KOPT-K1 (cell line): ENCODE results near the gene RCSD1.
"Not testable (repeated sequence)": the region's sequence is repeated elsewhere in the genome, so short reads cannot be mapped to it uniquely, and the experiment has no call there.

Experiments
- H3K27ac ChIP-seq: fragments of 200-600 bp; sonication (generic); 2 replicates; pipeline ENCODE4 v1.5.1; 2016; ENCODE audit warnings: antibody characterized with exemption, mild to moderate bottlenecking, low read depth, low read length; ENCODE audit not compliant: poor library complexity, severe bottlenecking
- H3K36me3 ChIP-seq: fragments of 200-600 bp; sonication (generic); 2 replicates; pipeline ENCODE4 v1.5.1; 2017; ENCODE audit warnings: antibody characterized with exemption, mild to moderate bottlenecking, low read length, moderate library complexity; ENCODE audit not compliant: insufficient read depth
- H3K9me3 ChIP-seq: fragments of 200-600 bp; sonication (generic); 2 replicates; pipeline ENCODE4 v1.5.1; 2017; ENCODE audit warnings: antibody characterized with exemption, low read length, mild to moderate bottlenecking; ENCODE audit not compliant: insufficient read depth, poor library complexity, severe bottlenecking

Gene RCSD1

GRCh38 chr1:167611983-167612382 is 18.0 kb upstream of the RCSD1 start:
- peaks cover 32% of the 10 kb centered on the region for H3K9me3 ChIP-seq
- no peak overlapping the region for H3K27ac ChIP-seq
- no peaks in the 10 kb centered on the region for H3K36me3 ChIP-seq

GRCh38 chr1:167612587-167613385 is 17.2 kb upstream of the RCSD1 start:
- no peaks in the 10 kb centered on the region for H3K36me3 ChIP-seq
- H3K27ac ChIP-seq, result no peak overlapping the region
- peaks cover 24% of the 10 kb centered on the region for H3K9me3 ChIP-seq

GRCh38 chr1:167613984-167614383 is 16.0 kb upstream of the RCSD1 start:
- peaks cover 15% of the 10 kb centered on the region for H3K9me3 ChIP-seq
- H3K36me3 ChIP-seq, H3K27ac ChIP-seq: not testable (repeated sequence)

DNA sequence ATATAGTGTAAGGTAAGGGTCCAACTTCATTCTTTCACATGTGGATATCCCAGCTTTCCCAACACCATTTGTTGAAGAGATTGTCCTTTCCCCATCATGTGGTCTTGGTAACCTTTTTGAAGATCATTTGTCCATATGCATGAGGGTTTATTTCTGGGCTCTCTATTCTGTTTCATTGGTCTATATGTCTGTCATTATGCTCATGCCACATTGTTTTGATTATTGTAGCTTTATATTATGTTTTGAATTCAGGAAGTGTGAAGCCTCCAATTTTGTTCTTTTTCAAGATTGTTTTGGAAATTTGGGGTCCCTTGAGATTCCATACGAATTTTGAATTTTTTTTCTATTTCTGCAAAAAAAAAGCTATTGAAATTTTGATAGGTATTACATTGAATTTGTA is 15.2 kb upstream of the RCSD1 start:
- H3K27ac ChIP-seq, result no peak overlapping the region
- H3K36me3 ChIP-seq, result no peaks in the 10 kb centered on the region

DNA sequence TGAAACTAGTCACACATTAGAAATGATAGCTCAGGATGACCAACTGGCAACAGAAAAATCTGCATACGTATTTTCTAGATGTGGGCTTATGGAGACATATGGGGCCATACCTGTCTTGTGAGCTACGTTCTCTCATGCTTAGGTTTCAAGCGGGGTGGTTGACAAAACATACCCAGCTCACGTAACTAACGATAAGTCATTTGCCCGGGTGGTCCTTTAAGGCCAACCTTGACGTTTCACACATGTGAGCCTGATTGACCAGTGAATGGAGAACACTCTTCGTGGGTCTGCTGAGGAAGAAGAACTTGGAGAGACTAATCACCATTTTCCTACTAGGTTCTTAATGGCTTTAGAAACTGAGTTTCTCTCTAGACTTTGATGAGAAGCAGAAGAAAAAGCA is 13.5 kb upstream of the RCSD1 start:
- peaks cover 15% of the 10 kb centered on the region for H3K9me3 ChIP-seq
- peak overlapping the region; percentile 86 for H3K27ac ChIP-seq
- H3K36me3 ChIP-seq, result no peaks in the 10 kb centered on the region

More for the DNA sequence above, 15.2 kb upstream of the RCSD1 start:
- H3K9me3 ChIP-seq, result peaks cover 15% of the 10 kb centered on the region

DNA sequence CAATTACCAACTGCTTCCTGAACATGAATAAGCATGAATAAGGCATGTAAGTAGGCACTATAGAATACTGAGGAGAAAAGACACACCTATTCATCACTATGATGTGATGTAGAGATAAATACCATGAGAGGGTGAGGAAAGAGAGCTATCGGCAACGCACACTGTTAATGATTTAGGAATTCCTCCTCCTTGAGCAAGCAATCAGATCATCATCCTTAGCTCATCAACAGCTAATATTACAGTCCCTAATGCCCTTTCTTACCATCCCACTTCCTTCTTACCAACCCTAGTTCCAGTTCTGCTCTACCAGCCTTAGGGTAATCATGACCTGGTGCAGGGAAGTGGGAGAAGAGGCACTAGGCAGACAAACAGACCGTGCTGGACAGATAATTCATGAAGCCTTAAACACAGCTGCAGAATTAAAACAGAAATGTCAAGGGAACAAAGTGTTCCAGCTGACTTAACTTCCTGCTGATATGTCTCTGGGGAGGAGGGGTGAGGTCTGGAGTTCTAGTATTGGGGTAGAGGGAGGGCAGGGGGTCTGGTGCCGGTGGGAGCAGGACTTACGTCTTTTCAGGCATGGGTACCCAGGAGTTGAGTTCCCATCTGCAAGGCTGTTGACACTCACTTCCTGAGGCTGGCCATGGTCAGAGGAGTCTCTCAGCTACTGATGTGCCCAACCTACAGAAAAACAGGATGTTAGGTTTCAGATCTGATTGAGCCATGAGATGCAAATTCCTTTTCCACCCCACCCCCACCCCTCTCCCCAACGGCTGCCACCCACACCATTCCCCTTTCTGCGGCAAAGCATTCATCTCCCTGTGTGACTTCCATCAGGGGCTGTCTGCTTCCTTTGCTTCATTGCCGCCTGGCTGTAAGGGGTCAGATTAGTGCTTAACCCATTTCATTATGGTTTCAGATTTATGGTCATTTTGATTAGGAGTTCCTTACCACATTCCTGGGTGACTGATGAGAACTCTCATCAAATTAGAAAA is 12.6 kb upstream of the RCSD1 start:
- Histone ChIP-seq H3K36me3 (no peaks in the 10 kb centered on the region), H3K9me3 (peaks cover 15% of the 10 kb centered on the region), H3K27ac (peak overlapping the region; percentile 86)

DNA sequence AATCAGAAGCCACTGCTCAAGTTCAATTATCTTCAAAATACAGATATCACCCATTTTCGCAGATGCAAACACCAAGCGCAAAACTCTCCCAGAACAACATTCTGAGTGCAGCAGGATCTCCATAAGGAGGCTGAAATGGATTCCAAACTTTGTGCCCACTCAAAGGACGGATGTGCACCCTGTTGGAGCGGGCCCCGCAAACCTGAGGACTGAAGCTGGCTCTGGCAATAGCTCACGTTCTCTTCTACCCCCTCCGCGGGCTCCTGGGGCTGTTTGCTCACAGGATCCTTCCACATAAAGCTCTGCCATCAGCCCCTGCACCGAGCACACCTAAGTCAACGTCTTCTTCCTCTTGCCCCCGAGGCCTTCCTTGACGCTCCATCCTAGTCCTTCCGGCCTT is 11.7 kb upstream of the RCSD1 start:
- peaks cover 15% of the 10 kb centered on the region for H3K9me3 ChIP-seq
- H3K27ac ChIP-seq, result peak overlapping the region; percentile 86

DNA sequence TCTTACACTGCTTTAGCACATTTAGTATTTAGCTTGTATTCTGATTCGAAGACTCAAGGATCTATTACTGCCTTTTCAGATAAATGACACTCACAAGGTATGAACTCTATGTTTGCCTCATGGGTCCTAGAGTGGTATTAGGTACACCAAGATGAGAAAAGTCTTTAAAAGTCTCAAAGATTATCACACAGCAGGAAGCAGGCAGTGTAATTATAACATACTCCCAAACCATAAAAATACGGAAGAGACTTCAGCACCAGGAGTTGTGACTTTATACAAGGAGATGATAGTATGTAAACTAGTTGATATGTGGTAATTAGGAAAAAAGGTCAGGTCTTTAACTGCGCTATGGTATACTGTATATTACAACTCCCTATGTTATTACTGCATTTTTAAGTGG is 11.2 kb upstream of the RCSD1 start:
- Histone ChIP-seq H3K27ac (peak overlapping the region; percentile 86), H3K36me3 (no peaks in the 10 kb centered on the region)

More for the DNA sequence above, 11.7 kb upstream of the RCSD1 start:
- H3K36me3 ChIP-seq, result no peaks in the 10 kb centered on the region

DNA sequence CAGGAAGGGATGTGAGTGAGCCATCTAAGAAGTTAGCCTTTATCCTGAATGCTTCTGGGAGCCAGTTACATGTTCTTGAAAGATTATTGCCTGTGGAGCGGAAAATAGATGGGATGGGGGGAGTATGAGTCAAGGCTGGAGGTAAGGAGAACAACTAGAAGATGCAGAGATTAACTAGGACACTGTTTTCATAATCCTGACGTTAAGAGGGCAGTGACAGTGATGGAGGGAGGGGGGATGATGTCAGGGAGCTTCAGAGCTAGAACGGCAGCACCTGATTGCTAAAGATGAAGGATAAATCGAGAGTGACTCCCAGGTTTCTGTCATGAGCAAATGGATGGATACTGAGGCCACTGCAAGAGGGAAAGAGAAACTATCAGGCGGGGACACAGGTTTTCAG is 10.0 kb upstream of the RCSD1 start:
- Histone ChIP-seq H3K36me3 (no peaks in the 10 kb centered on the region), H3K27ac (peak overlapping the region; percentile 72), H3K9me3 (peaks cover 10% of the 10 kb centered on the region)

More for the DNA sequence above, 11.2 kb upstream of the RCSD1 start:
- H3K9me3 ChIP-seq, result peaks cover 15% of the 10 kb centered on the region

DNA sequence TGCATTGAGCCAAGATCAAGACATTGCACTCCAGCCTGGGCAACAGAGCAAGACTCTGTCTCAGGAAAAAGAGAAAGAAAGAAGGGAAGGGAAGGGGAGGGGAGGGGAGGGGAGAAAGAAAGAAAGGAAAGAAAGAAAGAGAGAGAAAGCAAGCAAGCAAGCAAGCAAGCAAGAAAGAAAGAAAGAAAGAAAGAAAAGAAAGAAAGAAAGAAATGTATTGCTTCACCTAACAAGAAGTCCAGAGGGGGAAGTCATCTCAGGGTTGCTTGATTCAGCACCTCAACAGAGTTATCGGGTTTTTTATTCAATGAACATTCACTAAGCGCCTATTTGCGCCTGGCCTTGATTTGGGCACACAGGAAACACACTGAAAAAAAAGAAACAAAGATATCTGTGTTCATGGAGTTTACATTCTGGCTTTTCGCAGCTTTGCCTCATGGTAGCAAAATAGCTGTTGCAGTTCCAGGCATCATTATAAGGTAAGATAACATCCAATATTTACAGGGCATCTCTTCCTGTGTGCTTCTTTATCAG is 8.2 kb upstream of the RCSD1 start:
- Histone ChIP-seq H3K9me3 (peaks cover 4% of the 10 kb centered on the region), H3K27ac (peak overlapping the region; percentile 72), H3K36me3 (no peaks in the 10 kb centered on the region)

DNA sequence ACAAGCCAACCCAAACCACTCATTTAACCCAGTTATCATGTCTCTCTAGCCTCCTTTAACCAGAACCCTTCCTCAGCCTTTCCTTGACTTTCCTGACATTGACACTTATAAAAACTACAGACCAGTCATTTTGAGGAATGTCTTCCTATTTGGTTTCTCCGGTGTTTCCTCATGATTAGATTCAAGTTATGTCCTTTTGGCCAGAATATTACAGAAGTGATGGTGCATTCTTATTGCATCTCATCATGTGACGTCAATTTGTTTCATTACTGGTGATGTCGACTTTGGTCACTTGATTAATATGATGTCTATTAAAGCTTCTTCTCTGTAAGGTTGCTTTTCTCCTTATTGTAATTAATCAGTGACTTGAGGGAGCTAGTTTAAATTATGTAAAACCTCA is 6.1 kb upstream of the RCSD1 start:
- H3K36me3 ChIP-seq, result no peaks in the 10 kb centered on the region
- peaks cover 4% of the 10 kb centered on the region for H3K9me3 ChIP-seq
- H3K27ac ChIP-seq, result peak overlapping the region; percentile 72

- Histone ChIP-seq H3K36me3 (no peaks in the 10 kb centered on the region), H3K9me3 (peaks cover 4% of the 10 kb centered on the region), H3K27ac (peak overlapping the region; percentile 72)
Measured at GRCh38 chr1:167625040-167625823, 4.8 kb upstream of the RCSD1 start.

DNA sequence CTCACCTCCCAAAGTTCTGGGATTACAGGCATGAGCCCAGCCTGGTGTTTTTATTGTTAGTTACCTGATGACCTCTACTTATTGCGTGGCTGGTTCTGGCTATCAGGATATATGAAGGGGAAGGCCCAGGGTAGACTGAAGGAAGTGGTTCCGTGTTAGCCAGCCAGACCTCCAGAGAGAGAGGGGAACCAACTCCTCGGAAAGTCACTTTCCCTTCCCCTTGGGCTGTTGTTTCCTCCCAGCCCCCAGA is 2.5 kb upstream of the RCSD1 start:
- Histone ChIP-seq H3K27ac (peak overlapping the region; percentile 100), H3K36me3 (no peaks in the 10 kb centered on the region; the same call in 1 of the 2 replicates), H3K9me3 (peaks cover 4% of the 10 kb centered on the region)

DNA sequence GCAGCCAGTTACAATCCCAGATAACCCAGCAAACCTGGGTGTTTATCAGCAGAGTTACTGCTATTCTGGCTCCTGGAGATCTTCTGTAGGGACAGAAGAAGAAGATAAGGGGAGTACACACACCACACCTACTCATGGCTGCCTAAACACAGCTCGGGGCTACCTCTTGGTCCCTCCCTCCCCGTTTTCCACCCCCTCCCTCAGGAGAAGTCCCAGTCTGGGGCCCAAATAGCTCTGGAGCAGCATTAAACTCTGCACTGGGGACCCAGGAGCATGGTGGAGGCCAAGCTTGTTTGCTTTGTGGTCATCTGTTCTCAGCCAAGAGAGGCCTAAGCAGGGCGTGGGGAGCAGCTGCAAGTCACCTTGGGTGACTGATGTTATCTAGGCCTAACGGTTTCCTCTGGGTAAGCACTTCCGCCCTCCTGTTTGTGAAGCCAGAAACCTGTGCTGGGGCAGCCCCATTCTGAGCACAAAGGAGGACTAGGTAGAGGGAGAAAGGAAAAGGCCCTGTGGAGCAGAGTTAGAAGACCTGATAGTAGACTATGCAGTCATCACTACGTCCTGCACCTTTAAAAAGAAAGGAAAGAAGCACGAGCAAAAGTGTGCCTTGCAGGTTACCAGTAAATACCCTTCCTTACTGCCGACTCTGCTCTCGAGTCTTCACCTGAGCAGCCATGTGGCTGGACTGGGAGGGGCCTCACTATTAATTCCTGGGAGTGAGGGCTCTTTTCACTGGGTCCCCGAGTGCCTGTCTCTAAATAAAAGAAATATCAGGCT is 2.0 kb upstream of the RCSD1 start:
- peaks cover 2% of the 10 kb centered on the region for H3K36me3 ChIP-seq
- peak overlapping the region; percentile 100 for H3K27ac ChIP-seq
- peaks cover 4% of the 10 kb centered on the region for H3K9me3 ChIP-seq
